22Rv1 (cell line): ENCODE measurements around the gene KCNF1.

Source experiments
- CTCF ChIP-seq: fragments of 450-650 bp; IDR thresholded peaks from 2 replicates; pipeline ENCODE4 v1.5.1; 2017; ENCODE audit warnings: mild to moderate bottlenecking
- ZFX ChIP-seq: fragments of 450-650 bp; IDR thresholded peaks from 2 replicates; pipeline ENCODE4 v1.6.1; 2017; ENCODE audit warnings: antibody characterized with exemption, borderline replicate concordance

DNA sequence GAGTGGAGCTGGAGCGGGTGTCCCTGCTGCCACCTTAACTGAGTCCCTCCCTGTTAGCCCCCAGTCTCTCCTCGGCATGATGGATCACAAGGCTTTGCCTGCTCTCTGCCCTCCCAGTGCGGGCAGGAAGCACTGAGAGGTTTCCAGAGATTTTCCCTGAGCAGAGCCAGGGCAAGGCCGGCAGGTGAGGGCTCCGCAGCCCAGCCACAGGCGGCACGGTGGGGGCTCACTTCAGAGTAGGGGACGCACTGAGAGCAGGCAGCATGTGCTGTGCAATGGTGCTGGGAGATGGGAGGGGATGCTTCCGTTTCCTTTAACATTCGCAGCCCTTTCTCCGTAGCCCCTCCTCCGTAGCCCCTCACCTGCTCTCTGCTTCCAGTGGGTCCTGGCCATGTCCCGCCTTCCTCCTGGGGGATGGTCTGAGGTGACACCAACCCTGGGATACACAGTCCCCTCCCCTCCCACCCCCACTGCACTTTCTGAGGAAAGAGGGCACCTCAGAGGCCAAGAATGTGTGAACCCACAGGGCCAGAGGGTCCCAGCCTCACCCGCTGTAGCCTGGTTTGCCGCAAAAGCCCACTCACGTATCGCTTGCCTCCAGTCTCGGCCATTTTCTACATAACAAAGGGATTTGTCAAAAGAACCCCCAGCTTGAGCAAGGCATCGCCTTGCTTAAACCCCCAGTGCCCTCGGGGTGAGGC is 10.7 kb downstream of the KCNF1 start:
- TF ChIP-seq CTCF (no peak), ZFX (no peak)
